Parathyroid adenoma (tissue), 2 donors: Measurements from ENCODE around the gene NOXRED1.

Experiments
- H2AFZ ChIP-seq: fragments of 300-600 bp; sonication (generic); one replicate; pipeline ENCODE4 v1.7.0; 2017; ENCODE audit warnings: antibody characterized with exemption, mild to moderate bottlenecking
- H3K27ac ChIP-seq: fragments of 300-600 bp; sonication (generic); one replicate; pipeline ENCODE4 v1.7.0; 2017
- H3K27me3 ChIP-seq: fragments of 300-600 bp; sonication (generic); one replicate; pipeline ENCODE4 v1.7.0; 2017; ENCODE audit warnings: low read length; ENCODE audit not compliant: control insufficient read depth, insufficient read depth
- H3K36me3 ChIP-seq: fragments of 300-600 bp; sonication (generic); one replicate; pipeline ENCODE4 v1.7.0; 2017; ENCODE audit warnings: low read length; ENCODE audit not compliant: control insufficient read depth, insufficient read depth
- H3K4me1 ChIP-seq: fragments of 300-600 bp; sonication (generic); one replicate; pipeline ENCODE4 v1.7.0; 2017; ENCODE audit warnings: control low read depth
- H3K4me2 ChIP-seq: fragments of 300-600 bp; sonication (generic); one replicate; pipeline ENCODE4 v1.7.0; 2017; ENCODE audit warnings: low read length
- H3K4me3 ChIP-seq: fragments of 300-600 bp; sonication (generic); one replicate; pipeline ENCODE4 v1.7.0; 2017; ENCODE audit warnings: low read depth, low read length
- H3K79me2 ChIP-seq: fragments of 300-600 bp; sonication (generic); one replicate; pipeline ENCODE4 v1.7.0; 2017; ENCODE audit warnings: control low read depth
- H3K9ac ChIP-seq: fragments of 300-600 bp; sonication (generic); one replicate; pipeline ENCODE4 v1.7.0; 2017; ENCODE audit warnings: mild to moderate bottlenecking
- H3K9me3 ChIP-seq: fragments of 300-600 bp; sonication (generic); one replicate; pipeline ENCODE4 v1.7.0; 2017; ENCODE audit warnings: low read length; ENCODE audit not compliant: control insufficient read depth
- CTCF ChIP-seq: fragments of 300-600 bp; sonication (generic); IDR thresholded peaks from one replicate; pipeline ENCODE4 v1.7.0; 2017; ENCODE audit warnings: antibody characterized with exemption, mild to moderate bottlenecking
- donor health status: primary hyperparathyroidism.

NOXRED1 gene

GRCh38 chr14:77459072-77459723 lies 35.9 kb upstream of the NOXRED1 start:
- no peaks in the 10 kb centered on the region for H3K9me3 ChIP-seq
- peaks cover 38% of the 10 kb centered on the region for H3K79me2 ChIP-seq
- H3K36me3 ChIP-seq, result no peaks in the 10 kb centered on the region
- H2AFZ ChIP-seq, result no peak overlapping the region
- H3K27ac ChIP-seq, result peak overlapping the region; percentile 94
- H3K9ac ChIP-seq, result no peak overlapping the region
- H3K4me2 ChIP-seq, result peak overlapping the region; percentile 66
- peaks cover 14% of the 10 kb centered on the region for H3K4me1 ChIP-seq
- peak overlapping the region; percentile 99 for H3K4me3 ChIP-seq
- TF ChIP-seq CTCF, result peak; percentile 22
- H3K27me3 ChIP-seq, result no peaks in the 10 kb centered on the region

- no peaks in the 10 kb centered on the region for H3K36me3 ChIP-seq
- no peaks in the 10 kb centered on the region for H3K9me3 ChIP-seq
- H3K4me3 ChIP-seq, result peak overlapping the region; percentile 99
These were observed 35.1 kb upstream of the NOXRED1 start for GRCh38 chr14:77458249-77458950.

GRCh38 chr14:77457522-77458248 lies 34.4 kb upstream of the NOXRED1 start, which contains the start of the genes AHSA1 and VIPAS39:
Gene AHSA1, plus strand, starts transcription at chr14:77458093. Its CDS starts 97 bp downstream, at chr14:77458190.
Gene VIPAS39, minus strand, starts transcription at chr14:77457601. Its CDS starts 3,499 bp downstream, at chr14:77454102.
- no peaks in the 10 kb centered on the region for H3K36me3 ChIP-seq
- no peak for TF ChIP-seq CTCF
- peak within 1 kb of the TSS; percentile 98 for H2AFZ ChIP-seq
- H3K9me3 ChIP-seq, result no peaks in the 10 kb centered on the region
- peak within 1 kb of the TSS; percentile 75 for H3K9ac ChIP-seq
- no peaks in the 10 kb centered on the region for H3K27me3 ChIP-seq
- peaks cover 14% of the 10 kb centered on the region for H3K4me1 ChIP-seq
- H3K4me2 ChIP-seq, result peak within 1 kb of the TSS; percentile 66
- H3K79me2 ChIP-seq, result peaks cover 38% of the 10 kb centered on the region
- peak within 1 kb of the TSS; percentile 99 for H3K4me3 ChIP-seq
- peak within 1 kb of the TSS; percentile 94 for H3K27ac ChIP-seq

More at GRCh38 chr14:77458249-77458950, 35.1 kb upstream of the NOXRED1 start:
- Histone ChIP-seq H3K4me1 (peaks cover 14% of the 10 kb centered on the region), H3K27ac (peak overlapping the region; percentile 94), H3K4me2 (peak overlapping the region; percentile 66), H3K9ac (peak overlapping the region; percentile 61), H3K27me3 (no peaks in the 10 kb centered on the region), H2AFZ (peak overlapping the region; percentile 98), H3K79me2 (peaks cover 38% of the 10 kb centered on the region)
- TF ChIP-seq CTCF, result no peak

- H3K79me2 ChIP-seq, result peaks cover 38% of the 10 kb centered on the region
- H3K4me3 ChIP-seq, result peak overlapping the region; percentile 99
- no peaks in the 10 kb centered on the region for H3K36me3 ChIP-seq
- no peaks in the 10 kb centered on the region for H3K9me3 ChIP-seq
- peak overlapping the region; percentile 75 for H3K9ac ChIP-seq
- H3K4me1 ChIP-seq, result peaks cover 14% of the 10 kb centered on the region
- no peak for TF ChIP-seq CTCF
- H2AFZ ChIP-seq, result peak overlapping the region; percentile 98
- H3K4me2 ChIP-seq, result peak overlapping the region; percentile 51
- no peaks in the 10 kb centered on the region for H3K27me3 ChIP-seq
- H3K27ac ChIP-seq, result peak overlapping the region; percentile 94
These were observed 33.8 kb upstream of the NOXRED1 start for GRCh38 chr14:77457115-77457521.
